GM13977 (cell line): ENCODE results near the gene GPR82.

Source experiments
- DNase-seq: peaks from one replicate; pipeline ENCODE4 v3.0.0; 2012; ENCODE audit warnings: low spot score
- CTCF ChIP-seq: IDR thresholded peaks from 2 replicates; pipeline ENCODE4 v1.5.1; 2012; ENCODE audit warnings: mild to moderate bottlenecking, control low read depth; ENCODE audit not compliant: insufficient read depth; ENCODE audit errors: extremely low read depth, missing control alignments
- in situ Hi-C: fragments of 300-500 bp; cut with MboI; formaldehyde crosslinking; loops from one replicate; pipeline ENCODE4 v1.12.0; 2022; ENCODE audit warnings: low sequenced_read_pairs, low pct_unique_long_range_greater_than_20kb, mixed read lengths, inconsistent platforms; ENCODE audit not compliant: unreplicated experiment

Gene GPR82

GRCh38 chrX:41705042-41705441 lies 18.9 kb upstream of the GPR82 start:
- no peak for TF ChIP-seq CTCF
- in situ Hi-C loops, result no loop called here
- no peak for DNase-seq

GRCh38 chrX:41705680-41706374 lies 18.2 kb upstream of the GPR82 start:
- no peak for TF ChIP-seq CTCF
- DNase-seq, result no peak
- in situ Hi-C loops, result no loop called here

- in situ Hi-C loops, result no loop called here
- no peak for TF ChIP-seq CTCF
- DNase-seq, result no peak
These were observed 16.8 kb upstream of the GPR82 start for GRCh38 chrX:41707218-41707617.

DNA sequence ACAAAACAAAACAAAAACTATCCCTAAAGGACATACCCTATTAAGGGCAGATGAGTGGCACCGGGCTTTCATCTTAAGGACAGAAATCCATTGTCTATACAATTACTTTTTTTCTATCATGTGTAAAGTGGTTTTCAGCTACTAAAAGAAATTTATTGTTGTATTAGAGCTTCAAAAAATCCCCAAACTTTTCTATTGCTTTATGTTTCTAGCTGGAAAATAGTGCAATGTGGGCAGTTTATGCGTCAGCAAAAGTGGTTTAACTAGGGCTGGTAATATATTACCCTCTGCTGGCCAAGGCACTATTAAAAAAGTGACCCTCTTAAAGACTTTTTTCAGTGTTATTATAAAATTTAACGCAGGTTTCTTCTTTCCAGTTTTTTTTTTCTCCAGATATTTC lies 15.5 kb upstream of the GPR82 start:
- in situ Hi-C loops, result no loop called here
- DNase-seq, result no peak
- no peak for TF ChIP-seq CTCF

- TF ChIP-seq CTCF, result no peak
These were observed 12.8 kb upstream of the GPR82 start for GRCh38 chrX:41711021-41711667.

GRCh38 chrX:41716222-41716621 lies 7.8 kb upstream of the GPR82 start:
- DNase-seq, result no peak
- no peak for TF ChIP-seq CTCF
- in situ Hi-C loops, result no loop called here

More at GRCh38 chrX:41711021-41711667, 12.8 kb upstream of the GPR82 start:
- in situ Hi-C loops, result no loop called here
- DNase-seq, result no peak
